HepG2 (cell line): ENCODE measurements around the gene FAM110D.

ENCODE experiments used
- CHD2 ChIP-seq: IDR thresholded peaks from 2 replicates; pipeline ENCODE4 v1.6.1; 2011; ENCODE audit warnings: low read depth, low read length, improper control_type of control experiment
- CTCF ChIP-seq: sonication (generic); formaldehyde crosslinking; IDR thresholded peaks from 2 replicates; pipeline ENCODE4 v1.5.0; 2020; ENCODE audit warnings: mild to moderate bottlenecking, missing genetic modification reagents, moderate library complexity
- ETS1 ChIP-seq: sonication (generic); formaldehyde crosslinking; IDR thresholded peaks from 2 replicates; pipeline ENCODE4 v1.4.0; 2020; ENCODE audit warnings: missing genetic modification reagents
- GRHL1 ChIP-seq: sonication (generic); formaldehyde crosslinking; conservative IDR thresholded peaks from 2 replicates; pipeline ENCODE4 v1.8.0; 2022; ENCODE audit warnings: missing genetic modification reagents
- JUND ChIP-seq: sonication (generic); formaldehyde crosslinking; IDR thresholded peaks from 2 replicates; pipeline ENCODE4 v1.8.0; 2022; ENCODE audit warnings: mild to moderate bottlenecking, missing genetic modification reagents
- PLRG1 ChIP-seq: fragments of 450-650 bp; conservative IDR thresholded peaks from 2 replicates; pipeline ENCODE4 v1.6.1; 2016
- TBL1XR1 ChIP-seq: fragments of 150-350 bp; IDR thresholded peaks from 2 replicates; pipeline ENCODE4 v1.6.1; 2014; ENCODE audit warnings: borderline replicate concordance, low read length; ENCODE audit not compliant: partially characterized antibody
- TIGD3 ChIP-seq: sonication (generic); formaldehyde crosslinking; IDR thresholded peaks from 2 replicates; pipeline ENCODE4 v1.5.1; 2020; ENCODE audit warnings: mild to moderate bottlenecking, missing genetic modification reagents, borderline replicate concordance
- ZNF329 ChIP-seq: sonication (generic); formaldehyde crosslinking; IDR thresholded peaks from 2 replicates; pipeline ENCODE4 v1.9.0; 2021; ENCODE audit warnings: low read depth, mild to moderate bottlenecking, missing genetic modification reagents

GRCh38 chr1:26180010-26180506 lies 21.2 kb downstream of the FAM110D start:
- TF ChIP-seq CTCF (no peak), TIGD3 (no peak), ZNF329 (no peak), ETS1 (CRISPR knock-in tag) (no peak), JUND (CRISPR knock-in tag) (no peak), PLRG1 (no peak), CHD2 (no peak), TBL1XR1 (no peak), GRHL1 (CRISPR knock-in tag) (no peak)
